NCI-H460 (cell line): ENCODE data around the gene KNDC1. TPM values are rescaled to one million over a fixed set of nuclear protein-coding genes. Genes with fewer than 3 reads are reported as not detected.

Experiments used
- DNase-seq: peaks from one replicate; pipeline ENCODE4 v3.0.0-alpha.2; 2016; ENCODE audit warnings: low read depth; ENCODE audit errors: extremely low read depth
- total RNA-seq: library from RNA; depleted of rRNA; stranded (reverse); fragments of >200 nt; shearing (Covaris generic); gene quantifications from 2 replicates; pipeline ENCODE4 v1.2.3, GENCODE V29; 2014

KNDC1 gene
- total RNA-seq, 1 experiment from 2014 or later = 1.1 TPM

GRCh38 chr10:133202778-133203651, 43.0 kb downstream of the KNDC1 start:
- no peak for DNase-seq

GRCh38 chr10:133203652-133204195, 43.7 kb downstream of the KNDC1 start:
- DNase-seq = no peak

- no peak for DNase-seq
Measured at GRCh38 chr10:133204226-133205015, 44.4 kb downstream of the KNDC1 start.

- DNase-seq = no peak
Measured at GRCh38 chr10:133205146-133205545, 45.1 kb downstream of the KNDC1 start.

- DNase-seq = no peak
Measured at GRCh38 chr10:133206356-133207040, 46.5 kb downstream of the KNDC1 start.

GRCh38 chr10:133207041-133207600, 47.1 kb downstream of the KNDC1 start:
- no peak for DNase-seq

- DNase-seq = no peak
Measured at GRCh38 chr10:133207627-133208026, 47.6 kb downstream of the KNDC1 start.

- no peak for DNase-seq
Measured at GRCh38 chr10:133208466-133208865, 48.4 kb downstream of the KNDC1 start.

GRCh38 chr10:133209117-133209516, 49.1 kb downstream of the KNDC1 start:
- DNase-seq = no peak

GRCh38 chr10:133209641-133210040, 49.6 kb downstream of the KNDC1 start:
- no peak for DNase-seq

- no peak for DNase-seq
Measured at GRCh38 chr10:133210398-133211140, 50.5 kb downstream of the KNDC1 start.

- no peak for DNase-seq
Measured at GRCh38 chr10:133211141-133211830, 51.3 kb downstream of the KNDC1 start.

GRCh38 chr10:133211959-133212852, 52.2 kb downstream of the KNDC1 start:
- no peak for DNase-seq

GRCh38 chr10:133212853-133213494, 53.0 kb downstream of the KNDC1 start:
- no peak for DNase-seq

GRCh38 chr10:133213641-133214467, 53.8 kb downstream of the KNDC1 start:
- no peak for DNase-seq

- DNase-seq = no peak
Measured at GRCh38 chr10:133214468-133215410, 54.7 kb downstream of the KNDC1 start.
